ENCODE measurements around the gene MRPL46.
"Not testable (repeated sequence)": the region's sequence is repeated elsewhere in the genome, so short reads cannot be mapped to it uniquely, and the experiment has no call there.

Gene MRPL46

DNA sequence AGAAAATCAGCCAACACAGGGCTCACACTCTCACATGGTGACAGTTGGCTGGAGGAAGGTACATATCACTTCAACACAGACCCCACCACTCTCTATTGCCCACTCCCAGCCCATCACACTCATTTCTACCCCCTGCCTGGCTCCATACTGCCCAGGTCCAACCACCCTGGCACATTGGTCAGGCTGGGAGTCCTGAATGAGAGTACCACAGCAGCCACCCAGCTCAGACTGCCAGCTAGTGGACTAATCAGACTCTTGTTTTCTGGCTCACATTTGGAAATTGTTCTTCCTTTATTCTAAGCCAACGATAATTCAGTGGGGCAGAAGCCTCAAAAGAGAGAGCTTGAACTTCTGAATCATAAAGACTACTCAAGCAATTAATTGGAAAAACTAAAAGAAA lies 20.0 kb downstream of the MRPL46 start:
- DNase-seq (ENCODE audit: low spot score): no peak
- no peak for FAIRE-seq

- DNase-seq (ENCODE audit: low spot score) (no peak), FAIRE-seq (no peak)
Measured at GRCh38 chr15:88441076-88441730, 26.0 kb downstream of the MRPL46 start.

DNA sequence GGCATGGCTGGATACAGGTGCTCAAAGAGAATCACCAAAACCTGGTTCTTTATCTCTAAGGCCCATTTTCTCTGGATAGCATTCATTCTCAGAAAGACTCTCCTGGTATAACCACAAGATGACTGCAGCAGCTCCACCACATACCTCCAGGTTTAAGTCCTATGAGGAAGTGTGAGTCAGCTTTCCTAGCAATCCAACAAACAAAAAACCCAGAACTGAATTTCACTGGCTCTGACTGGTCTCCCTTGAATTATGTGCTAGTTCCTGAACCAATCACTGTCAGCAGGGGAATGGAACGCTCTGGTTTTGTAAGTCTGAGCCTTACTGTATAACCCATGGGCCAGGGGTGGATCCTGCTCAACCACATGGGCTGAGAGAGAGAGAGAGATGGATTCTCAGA lies 27.2 kb downstream of the MRPL46 start:
- no peak for FAIRE-seq

DNA sequence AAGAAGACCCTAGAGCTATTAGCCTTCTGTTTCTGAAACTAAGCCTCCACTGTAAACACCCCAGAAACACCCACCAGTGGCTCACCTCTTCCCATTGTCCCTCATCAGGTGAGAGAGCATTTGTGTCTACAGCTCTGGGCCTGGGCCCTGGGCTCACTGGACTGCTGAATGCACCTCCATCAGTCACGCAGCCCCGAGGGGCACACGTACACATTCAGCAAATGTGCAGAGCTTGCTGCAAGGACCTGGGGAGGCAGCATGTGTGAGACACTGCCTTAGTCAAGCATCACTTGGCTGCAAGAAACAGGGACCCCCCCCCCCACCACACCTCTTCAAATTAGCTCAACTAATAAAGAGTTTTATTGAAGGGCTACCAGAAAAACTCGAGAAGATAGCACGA lies 29.0 kb downstream of the MRPL46 start:
- DNase-seq (ENCODE audit: low spot score) (no peak), FAIRE-seq (no peak)

More for the DNA sequence above, 27.2 kb downstream of the MRPL46 start:
- DNase-seq (ENCODE audit: low spot score): peak; percentile 73

DNA sequence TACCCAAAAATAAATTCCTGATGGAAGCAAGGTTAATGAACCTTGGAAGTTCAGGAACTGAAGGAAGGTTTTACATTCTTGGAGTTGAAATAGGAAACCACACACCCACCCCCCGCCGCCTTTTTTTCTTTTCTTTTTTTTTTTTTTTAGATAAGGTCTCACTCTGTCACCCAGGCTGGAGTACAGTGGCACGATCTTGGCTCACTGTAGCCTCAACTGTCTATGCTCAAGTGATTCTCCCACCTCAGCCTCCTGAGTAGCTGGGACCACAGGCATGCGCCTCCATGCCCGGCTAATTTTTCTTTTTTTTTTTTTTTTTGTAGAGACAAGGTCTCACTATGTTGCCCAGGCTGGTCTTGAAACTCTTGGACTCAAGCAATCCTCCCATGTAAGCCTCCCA lies 33.1 kb downstream of the MRPL46 start:
- not testable (repeated sequence) for DNase-seq (ENCODE audit: low spot score); FAIRE-seq

DNA sequence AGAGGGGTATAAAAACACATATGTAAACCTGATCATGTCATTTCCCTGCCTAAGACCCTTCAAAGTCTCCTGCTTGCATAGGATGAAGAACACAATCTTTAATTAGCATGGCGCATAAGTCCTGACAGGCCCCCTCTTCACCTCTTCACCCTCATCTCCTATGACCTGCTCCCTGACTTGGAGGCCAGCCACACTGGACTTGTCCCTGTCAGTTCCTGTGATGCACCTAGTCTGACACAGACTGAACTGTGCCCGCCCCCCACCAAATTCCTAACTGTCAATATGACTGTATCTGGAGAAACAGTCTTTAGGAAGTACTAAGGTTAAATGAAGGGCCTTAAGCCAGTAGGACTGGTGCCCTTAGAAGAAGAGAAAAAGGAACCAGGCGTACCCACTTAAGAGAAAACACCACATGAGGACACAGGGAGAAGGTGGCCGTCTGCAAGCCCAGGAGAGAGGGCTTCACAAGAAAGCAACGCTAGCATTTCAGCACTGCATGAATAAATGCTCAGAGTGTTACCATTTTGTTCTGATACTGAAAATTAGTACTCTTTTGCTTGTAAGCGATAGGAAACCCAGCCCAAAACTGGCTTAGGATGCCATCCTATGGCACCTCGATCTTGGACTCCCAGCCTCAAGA lies 34.0 kb downstream of the MRPL46 start:
- FAIRE-seq (no peak), DNase-seq (ENCODE audit: low spot score) (no peak)

DNA sequence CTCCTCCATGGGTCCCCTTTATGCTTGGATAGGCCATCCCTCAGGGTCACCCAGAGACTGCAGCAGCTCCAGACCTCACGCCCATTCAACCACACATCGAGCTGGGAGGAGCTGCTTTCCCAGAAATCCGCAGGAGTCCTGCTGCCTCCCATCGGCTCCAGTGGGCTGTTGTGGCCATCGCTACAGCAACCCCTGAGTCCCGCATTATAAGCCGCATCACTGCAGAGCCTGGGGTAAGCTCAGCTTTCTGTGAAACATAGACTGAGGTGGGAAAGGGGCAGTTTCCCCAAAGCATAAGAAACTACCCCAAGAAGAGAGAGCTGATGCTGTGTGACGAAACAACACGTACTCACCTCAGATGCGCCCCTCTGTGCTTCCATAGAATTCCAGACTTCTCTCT lies 35.7 kb downstream of the MRPL46 start:
- FAIRE-seq (no peak), DNase-seq (ENCODE audit: low spot score) (no peak)

DNA sequence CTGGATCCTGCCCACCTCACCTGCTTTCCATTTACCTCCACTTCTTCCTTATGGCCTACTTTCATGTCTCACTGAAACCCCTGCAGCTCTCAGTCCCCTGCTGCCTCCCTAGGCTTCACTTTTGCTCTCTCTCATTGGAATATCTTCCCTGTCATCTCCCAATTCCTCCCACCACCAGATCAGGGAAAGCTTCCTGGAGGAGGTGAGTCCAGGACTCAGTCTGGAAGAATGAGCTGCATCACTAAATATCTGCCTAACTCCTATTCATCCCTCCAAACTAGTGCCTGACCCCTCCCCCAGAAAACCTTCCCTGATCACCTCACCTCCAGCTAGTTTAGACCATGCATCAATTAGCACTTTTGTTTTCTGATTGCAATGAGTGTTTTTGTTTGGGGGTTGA lies 37.1 kb downstream of the MRPL46 start:
- FAIRE-seq: no peak
- DNase-seq (ENCODE audit: low spot score): no peak

DNA sequence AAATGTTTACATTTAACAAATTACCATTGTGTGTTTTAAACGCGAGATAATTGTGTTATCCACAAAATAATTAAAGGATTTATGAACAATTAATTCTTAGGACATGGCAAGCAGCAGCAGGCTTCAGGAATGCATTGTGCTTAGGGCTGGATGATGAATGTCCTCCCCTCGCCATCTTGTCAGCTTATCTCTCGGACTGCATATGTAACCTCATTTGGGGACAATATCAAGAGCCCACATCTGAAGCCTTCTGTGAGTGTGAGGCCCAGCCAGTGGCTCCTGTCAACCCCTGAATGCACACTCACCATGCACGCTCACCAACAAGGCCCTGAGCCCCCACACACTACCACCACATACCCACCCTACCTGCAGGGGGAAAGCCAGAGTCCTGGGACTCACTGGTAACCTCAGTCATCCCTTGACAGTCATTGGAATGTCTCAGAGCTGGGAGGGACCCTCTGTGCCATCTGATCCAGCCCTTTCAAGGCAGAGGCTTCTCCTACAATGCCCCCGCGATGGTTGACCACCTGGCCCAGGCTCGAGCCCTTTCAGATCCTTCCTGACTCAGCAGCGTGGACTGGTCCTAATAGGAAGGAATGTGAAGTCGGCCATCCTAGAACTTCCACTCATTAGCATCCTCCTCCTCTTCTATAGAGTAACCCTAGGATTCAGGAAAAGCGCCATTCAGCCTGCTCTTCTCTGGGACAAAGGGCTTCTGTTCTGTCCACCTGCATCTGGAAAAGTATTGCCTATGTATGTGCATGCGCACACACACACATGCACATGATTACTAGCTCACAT lies 38.2 kb downstream of the MRPL46 start:
- DNase-seq (ENCODE audit: low spot score) (no peak), FAIRE-seq (peak; percentile 23)

- DNase-seq (ENCODE audit: low spot score): no peak
- FAIRE-seq: no peak
Measured at GRCh38 chr15:88428053-88428452, 39.1 kb downstream of the MRPL46 start.

DNA sequence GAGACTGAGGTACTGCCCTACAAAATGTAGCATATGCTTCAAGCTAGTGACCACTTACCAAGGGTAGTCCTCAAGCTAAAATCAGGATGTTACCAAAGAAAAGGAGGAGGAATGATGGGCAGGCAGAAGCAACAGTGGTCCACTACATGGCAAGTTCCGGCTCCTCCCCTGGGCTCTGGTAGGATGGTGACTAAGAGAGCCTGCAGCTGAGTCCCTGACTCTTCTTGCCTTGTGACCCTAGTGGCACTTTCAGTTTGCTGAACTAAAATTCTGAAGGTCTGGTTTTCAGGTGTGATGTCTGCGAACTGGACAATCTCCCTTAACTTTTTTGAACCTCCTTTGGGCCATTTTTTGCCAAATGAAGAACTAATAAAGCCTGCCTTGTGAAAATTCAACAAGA lies 40.9 kb downstream of the MRPL46 start:
- DNase-seq (ENCODE audit: low spot score) (no peak), FAIRE-seq (no peak)

GRCh38 chr15:88423331-88423730 lies 43.9 kb downstream of the MRPL46 start:
- DNase-seq (ENCODE audit: low spot score) (no peak), FAIRE-seq (no peak)

DNA sequence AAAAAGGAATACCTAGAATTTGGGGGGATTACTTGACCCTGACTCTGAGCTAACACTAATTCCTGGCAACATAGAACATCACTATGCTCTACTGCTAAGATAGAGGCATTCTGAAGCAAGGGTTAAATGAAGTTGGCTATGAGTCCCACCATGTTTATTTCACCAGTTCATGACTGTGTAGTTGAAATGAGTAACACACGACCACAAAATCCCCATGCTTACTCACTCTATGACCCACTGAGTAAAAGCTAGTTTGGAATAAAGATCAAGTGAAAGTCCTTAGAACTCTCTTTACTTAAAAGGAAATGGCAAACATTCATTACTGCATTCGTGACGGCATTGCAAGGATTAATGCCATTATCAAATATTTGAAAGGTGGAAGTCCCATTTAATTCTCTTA lies 47.4 kb downstream of the MRPL46 start:
- FAIRE-seq (no peak), DNase-seq (ENCODE audit: low spot score) (no peak)

Data from urothelium cell line (cell line).